Jurkat, Clone E6-1 (cell line): ENCODE data around the gene PDE4B.

Experiments
- DNase-seq: peaks from one replicate; pipeline ENCODE4 v3.0.0-alpha.2; 2011; ENCODE audit warnings: low read depth, low spot score
- H3K4me3 ChIP-seq: 2 replicates; pipeline ENCODE4 v1.5.1; 2011; ENCODE audit warnings: mild to moderate bottlenecking, low read length, control low read depth, moderate library complexity

PDE4B gene

GRCh38 chr1:66182551-66183178, 390.0 kb downstream of the PDE4B start:
- DNase-seq: no peak
- H3K4me3 ChIP-seq: no peak overlapping the region

- DNase-seq: no peak
- no peak overlapping the region for H3K4me3 ChIP-seq
Observed at GRCh38 chr1:66183400-66183799, 390.7 kb downstream of the PDE4B start.

GRCh38 chr1:66197120-66197519, 404.4 kb downstream of the PDE4B start:
- no peak for DNase-seq
- H3K4me3 ChIP-seq: no peak overlapping the region

GRCh38 chr1:66197785-66198184, 405.1 kb downstream of the PDE4B start:
- no peak overlapping the region for H3K4me3 ChIP-seq

GRCh38 chr1:66206563-66207144, 414.0 kb downstream of the PDE4B start:
- no peak for DNase-seq
- no peak overlapping the region for H3K4me3 ChIP-seq

More at GRCh38 chr1:66197785-66198184, 405.1 kb downstream of the PDE4B start:
- no peak for DNase-seq

GRCh38 chr1:66207484-66207883, 414.8 kb downstream of the PDE4B start:
- DNase-seq: no peak

GRCh38 chr1:66208632-66209031, 415.9 kb downstream of the PDE4B start:
- H3K4me3 ChIP-seq: no peak overlapping the region
- no peak for DNase-seq

More at GRCh38 chr1:66207484-66207883, 414.8 kb downstream of the PDE4B start:
- no peak overlapping the region for H3K4me3 ChIP-seq

- H3K4me3 ChIP-seq: no peak overlapping the region
- DNase-seq: no peak
Observed at GRCh38 chr1:66210635-66211244, 418.0 kb downstream of the PDE4B start.

- no peak overlapping the region for H3K4me3 ChIP-seq
- DNase-seq: no peak
Observed at GRCh38 chr1:66211521-66211920, 418.8 kb downstream of the PDE4B start.

GRCh38 chr1:66213491-66213890, 420.8 kb downstream of the PDE4B start:
- H3K4me3 ChIP-seq: no peak overlapping the region
- no peak for DNase-seq

GRCh38 chr1:66214901-66215300, 422.2 kb downstream of the PDE4B start:
- H3K4me3 ChIP-seq: no peak overlapping the region
- no peak for DNase-seq

GRCh38 chr1:66217021-66217420, 424.3 kb downstream of the PDE4B start:
- no peak for DNase-seq
- no peak overlapping the region for H3K4me3 ChIP-seq

- H3K4me3 ChIP-seq: no peak overlapping the region
- DNase-seq: no peak
Observed at GRCh38 chr1:66217561-66217960, 424.9 kb downstream of the PDE4B start.

- DNase-seq: no peak
Observed at GRCh38 chr1:66220477-66220876, 427.8 kb downstream of the PDE4B start.

GRCh38 chr1:66223681-66224080, 431.0 kb downstream of the PDE4B start:
- no peak for DNase-seq
- H3K4me3 ChIP-seq: no peak overlapping the region

More at GRCh38 chr1:66220477-66220876, 427.8 kb downstream of the PDE4B start:
- H3K4me3 ChIP-seq: no peak overlapping the region

GRCh38 chr1:66226985-66227384, 434.3 kb downstream of the PDE4B start:
- DNase-seq: no peak
- no peak overlapping the region for H3K4me3 ChIP-seq

- H3K4me3 ChIP-seq: no peak overlapping the region
- no peak for DNase-seq
Observed at GRCh38 chr1:66227966-66228365, 435.3 kb downstream of the PDE4B start.

GRCh38 chr1:66231217-66231616, 438.5 kb downstream of the PDE4B start:
- no peak for DNase-seq
- H3K4me3 ChIP-seq: no peak overlapping the region

- no peak overlapping the region for H3K4me3 ChIP-seq
- no peak for DNase-seq
Observed at GRCh38 chr1:66231681-66232463, 439.2 kb downstream of the PDE4B start.

GRCh38 chr1:66237042-66237441, 444.3 kb downstream of the PDE4B start:
- no peak for DNase-seq

More at GRCh38 chr1:66237042-66237441, 444.3 kb downstream of the PDE4B start:
- H3K4me3 ChIP-seq: no peak overlapping the region
